Left renal cortex interstitium (tissue), 4 donors: ENCODE results near the gene OR5AU1. TPM values are rescaled to one million over a fixed set of nuclear protein-coding genes. Genes with fewer than 3 reads are reported as not detected.

ENCODE experiments used
- DNase-seq, 4 donors: peaks; one replicate each; pipeline ENCODE4 v3.0.0-alpha.2; 2013; ENCODE audit warnings: low read depth in 4 of 4, low spot score in 2 of 4, missing footprints in 1 of 4
- polyA plus RNA-seq, 4 donors: library from polyadenylated mRNA; unstranded; fragments of 120-200 nt; gene quantifications; one replicate each; pipeline ENCODE4 v1.2.1, GENCODE V29; 2013; ENCODE audit not compliant: insufficient read length in 4 of 4

Gene OR5AU1
- polyA plus RNA-seq, 4 donors, result 0.03 to 0.09 (median 0.03) TPM; not detected in 1

DNA sequence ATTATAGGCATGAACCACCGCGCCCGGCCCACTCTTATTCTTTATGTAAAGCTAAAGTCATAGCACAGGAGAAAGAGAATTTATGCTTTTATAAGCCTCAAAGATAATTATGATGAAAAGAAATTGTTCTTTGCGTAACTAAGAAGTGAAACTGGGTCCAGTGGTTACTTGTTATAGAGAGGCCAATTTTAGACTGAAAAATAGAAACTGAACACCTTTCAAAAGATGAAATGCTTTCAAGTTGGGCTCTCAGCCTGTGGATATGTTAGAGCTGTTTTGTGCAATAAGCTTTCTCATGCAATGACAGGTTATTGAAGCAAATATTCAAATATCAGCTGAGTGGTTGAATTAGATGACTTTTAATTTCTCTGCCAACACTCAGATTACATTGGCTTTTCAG, 47.1 kb downstream of the OR5AU1 start:
- no peak for DNase-seq

- no peak for DNase-seq
These were observed 48.5 kb downstream of the OR5AU1 start for GRCh38 chr14:21107283-21107800.

DNA sequence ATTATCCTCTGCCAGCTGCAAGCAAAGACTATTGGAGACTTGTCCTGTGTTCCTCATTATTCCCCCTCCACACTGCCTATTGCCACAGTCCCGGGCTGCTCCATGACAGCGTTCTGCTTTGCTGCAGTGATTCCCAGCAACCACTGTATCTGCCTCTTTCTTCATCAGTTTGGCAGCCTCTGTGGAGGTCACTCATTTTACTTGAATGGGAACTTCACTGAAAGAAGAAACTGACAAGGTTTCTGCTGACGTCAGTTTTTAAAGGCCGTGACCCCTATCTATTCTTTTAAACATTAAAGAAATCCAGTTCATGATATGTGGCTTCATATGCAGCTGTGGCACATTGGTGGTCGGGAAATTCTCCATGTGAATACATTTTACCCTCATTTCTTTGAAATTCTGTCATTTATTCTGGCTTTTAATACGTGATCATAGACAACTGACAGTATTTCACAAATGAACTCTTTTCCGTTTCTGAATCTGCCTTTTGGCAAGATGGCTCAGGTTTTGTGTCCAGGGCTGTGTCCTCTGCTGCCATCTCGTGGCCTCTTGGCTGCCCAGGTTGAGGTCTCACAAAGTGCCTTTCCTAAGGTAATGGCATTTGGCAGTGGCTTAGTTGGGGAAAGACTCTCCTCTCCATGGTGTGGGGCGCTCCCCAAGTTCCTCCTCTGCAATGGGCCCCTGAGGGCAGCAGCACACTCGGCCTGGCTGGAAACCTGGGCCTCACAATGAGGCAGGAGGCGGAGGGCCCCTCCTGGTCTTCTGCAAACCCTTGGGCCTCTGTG, 49.2 kb downstream of the OR5AU1 start:
- no peak for DNase-seq

DNA sequence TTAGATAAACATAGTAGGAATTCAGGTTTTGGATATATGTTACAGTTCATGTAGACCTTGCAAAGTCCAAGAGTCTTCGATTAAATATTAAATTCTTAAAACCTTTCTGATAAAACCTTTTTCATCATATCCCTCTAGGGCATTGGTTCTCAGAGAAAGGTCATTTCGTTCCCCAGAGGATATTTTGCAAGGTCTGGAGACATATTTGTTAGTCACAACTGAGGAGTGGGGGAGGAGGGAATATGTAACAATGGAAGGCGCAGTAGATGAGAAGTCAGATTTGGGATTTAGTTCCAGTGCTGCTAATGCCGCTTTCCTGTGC, 49.7 kb downstream of the OR5AU1 start:
- DNase-seq, result no peak

GRCh38 chr14:21105095-21105494, 50.8 kb downstream of the OR5AU1 start:
- DNase-seq, result no peak

Other genes with a start within 250 kb of the OR5AU1 start
- gene RNASE2, start 200.6 kb downstream of the OR5AU1 start, polyA plus RNA-seq, result 1 to 10 TPM in 2 of 4 donors, under 1 TPM in 2; 0.41 to 2.4 (median 1.1) TPM
- gene METTL17, start 166.1 kb downstream of the OR5AU1 start, polyA plus RNA-seq, result 100 to 1,000 TPM in 2 of 4 donors, 10 to 100 TPM in 2; 69.4 to 132 (median 96.9) TPM
- 1 to 10 TPM; 1.2 to 2.0 (median 1.8) TPM for gene SLC39A2, start 156.8 kb downstream of the OR5AU1 start, polyA plus RNA-seq
- gene NDRG2, start 131.0 kb downstream of the OR5AU1 start, polyA plus RNA-seq, result 100 to 1,000 TPM; 154 to 172 (median 164) TPM
- gene TPPP2, start 125.8 kb downstream of the OR5AU1 start, polyA plus RNA-seq, result 1 to 10 TPM; 2.6 to 4.0 (median 3.5) TPM
- 1 to 10 TPM in 1 of 4 donors, under 1 TPM in 3; 0.17 to 1.1 (median 0.56) TPM for gene RNASE13, start 121.3 kb downstream of the OR5AU1 start, polyA plus RNA-seq
- 1 to 10 TPM in 1 of 4 donors, under 1 TPM in 3; 0.46 to 1.2 (median 0.89) TPM for gene RNASE7, start 113.7 kb downstream of the OR5AU1 start, polyA plus RNA-seq
- gene RNASE8, start 98.2 kb downstream of the OR5AU1 start, polyA plus RNA-seq, result not detected
- gene ARHGEF40, start 85.8 kb downstream of the OR5AU1 start, polyA plus RNA-seq, result 100 to 1,000 TPM in 1 of 4 donors, 10 to 100 TPM in 3; 69.0 to 102 (median 79.0) TPM
- 10 to 100 TPM; 19.0 to 44.2 (median 36.0) TPM for gene ZNF219, start 57.4 kb downstream of the OR5AU1 start, polyA plus RNA-seq
- 1 to 10 TPM in 3 of 4 donors, under 1 TPM in 1; 0.47 to 1.7 (median 1.0) TPM for gene TMEM253, start 55.0 kb downstream of the OR5AU1 start, polyA plus RNA-seq
- 1,000 to 10,000 TPM in 1 of 4 donors, 100 to 1,000 TPM in 3; 878 to 1,023 (median 885) TPM for gene HNRNPC, start 113.4 kb upstream of the OR5AU1 start, polyA plus RNA-seq
- under 1 TPM; 0.37 to 0.81 (median 0.61) TPM for gene RPGRIP1, start 124.0 kb upstream of the OR5AU1 start, polyA plus RNA-seq
- 100 to 1,000 TPM; 128 to 150 (median 139) TPM for gene SUPT16H, start 228.0 kb upstream of the OR5AU1 start, polyA plus RNA-seq